GM18867 (cell line): ENCODE measurements around the gene CFAP58.

Experiments
- ATAC-seq: cut with Tn5 transposase; IDR thresholded peaks from one replicate; pipeline ENCODE4 v1.9.1; 2021; ENCODE audit warnings: mild to moderate bottlenecking, moderate library complexity; ENCODE audit not compliant: unreplicated experiment

Gene CFAP58, protein sequence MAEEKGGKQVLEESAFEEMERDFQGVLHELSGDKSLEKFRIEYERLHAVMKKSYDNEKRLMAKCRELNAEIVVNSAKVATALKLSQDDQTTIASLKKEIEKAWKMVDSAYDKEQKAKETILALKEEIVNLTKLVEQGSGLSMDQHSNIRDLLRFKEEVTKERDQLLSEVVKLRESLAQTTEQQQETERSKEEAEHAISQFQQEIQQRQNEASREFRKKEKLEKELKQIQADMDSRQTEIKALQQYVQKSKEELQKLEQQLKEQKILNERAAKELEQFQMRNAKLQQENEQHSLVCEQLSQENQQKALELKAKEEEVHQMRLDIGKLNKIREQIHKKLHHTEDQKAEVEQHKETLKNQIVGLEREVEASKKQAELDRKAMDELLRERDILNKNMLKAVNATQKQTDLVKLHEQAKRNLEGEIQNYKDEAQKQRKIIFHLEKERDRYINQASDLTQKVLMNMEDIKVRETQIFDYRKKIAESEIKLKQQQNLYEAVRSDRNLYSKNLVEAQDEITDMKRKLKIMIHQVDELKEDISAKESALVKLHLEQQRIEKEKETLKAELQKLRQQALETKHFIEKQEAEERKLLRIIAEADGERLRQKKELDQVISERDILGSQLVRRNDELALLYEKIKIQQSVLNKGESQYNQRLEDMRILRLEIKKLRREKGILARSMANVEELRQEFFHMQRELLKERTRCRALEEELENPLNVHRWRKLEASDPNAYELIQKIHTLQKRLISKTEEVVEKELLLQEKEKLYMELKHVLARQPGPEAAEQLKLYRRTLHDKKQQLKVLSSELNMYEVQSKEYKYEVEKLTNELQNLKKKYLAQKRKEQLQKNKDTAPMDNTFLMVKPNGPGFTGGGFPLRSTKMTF

DNA sequence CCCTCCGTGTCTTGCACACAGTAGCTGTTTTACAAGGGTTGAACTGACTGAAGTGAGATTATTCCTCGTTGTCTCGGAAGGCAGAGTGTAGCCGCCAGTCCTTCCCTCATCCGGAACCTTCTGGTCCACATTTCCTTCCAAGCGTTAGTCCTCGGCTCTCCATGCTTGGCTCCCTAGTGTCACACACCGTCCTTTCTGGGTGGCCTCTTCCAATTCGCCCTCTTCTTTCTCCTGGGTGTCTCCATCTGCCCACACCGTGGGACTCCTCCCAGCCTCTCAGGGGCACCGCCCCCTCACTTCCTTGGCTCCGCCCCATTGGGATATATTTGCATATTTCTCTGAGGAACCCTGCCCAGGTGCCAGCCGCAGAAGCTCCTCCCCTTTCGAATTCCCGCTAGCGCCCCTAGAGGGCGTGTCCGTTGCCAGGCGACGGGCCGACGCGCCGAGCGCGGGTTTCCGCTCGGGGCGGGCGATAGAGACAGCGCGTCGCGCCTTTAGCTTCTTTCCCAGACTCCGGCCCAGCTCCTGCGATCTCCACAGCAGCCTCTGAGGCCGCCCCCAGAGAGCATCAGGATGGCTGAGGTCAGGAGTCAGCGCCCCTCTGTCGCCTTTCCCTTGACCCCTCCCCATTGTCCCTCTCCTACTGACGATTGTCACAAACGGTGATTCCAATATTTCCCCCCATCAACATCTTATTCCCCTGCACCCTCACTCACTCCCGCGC lies at the start of gene CFAP58:
CFAP58 (plus strand) TSS at position 509 of the 724 bp plus-strand sequence; CDS start at position 574, 65 bp downstream.
- peak; percentile 50 for ATAC-seq

DNA sequence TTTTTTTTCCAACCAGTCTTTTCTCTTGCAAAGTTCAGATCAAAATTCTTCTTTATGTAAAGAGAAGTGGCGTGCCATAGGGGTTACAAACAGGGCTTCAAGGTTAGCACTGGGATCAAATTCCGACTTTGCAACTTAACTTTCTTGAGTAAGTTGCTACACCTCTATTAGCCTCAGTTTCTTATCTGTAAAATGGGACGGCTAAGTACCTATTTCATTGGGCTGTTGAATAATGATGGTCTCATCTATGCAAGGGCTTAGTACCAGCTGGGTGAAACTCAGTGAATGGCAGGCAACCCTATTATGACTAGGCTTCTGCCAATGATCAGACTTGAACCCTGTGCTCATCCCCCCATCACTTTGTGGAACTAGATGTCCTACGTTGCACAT lies 49.3 kb upstream of the CFAP58 start:
- ATAC-seq, result no peak

DNA sequence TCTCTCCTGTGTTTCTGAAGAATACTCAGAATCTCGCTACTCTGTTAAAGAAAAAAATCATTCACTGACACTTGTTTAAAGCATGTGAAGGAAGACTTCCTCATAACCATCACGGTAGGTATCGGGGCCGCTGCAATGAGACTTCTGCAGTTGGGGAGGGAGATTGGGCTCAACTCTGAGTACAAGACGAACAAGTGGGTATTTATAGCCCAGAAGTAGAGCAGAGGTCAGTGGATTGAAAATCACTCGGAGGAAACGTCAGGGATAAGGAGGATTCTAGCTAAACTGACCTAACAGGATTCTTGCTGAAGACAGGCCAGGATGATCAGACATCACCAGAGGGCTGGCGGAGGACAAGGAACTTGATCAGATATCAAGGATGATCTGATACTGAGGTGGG lies 48.7 kb upstream of the CFAP58 start:
- ATAC-seq, result no peak

DNA sequence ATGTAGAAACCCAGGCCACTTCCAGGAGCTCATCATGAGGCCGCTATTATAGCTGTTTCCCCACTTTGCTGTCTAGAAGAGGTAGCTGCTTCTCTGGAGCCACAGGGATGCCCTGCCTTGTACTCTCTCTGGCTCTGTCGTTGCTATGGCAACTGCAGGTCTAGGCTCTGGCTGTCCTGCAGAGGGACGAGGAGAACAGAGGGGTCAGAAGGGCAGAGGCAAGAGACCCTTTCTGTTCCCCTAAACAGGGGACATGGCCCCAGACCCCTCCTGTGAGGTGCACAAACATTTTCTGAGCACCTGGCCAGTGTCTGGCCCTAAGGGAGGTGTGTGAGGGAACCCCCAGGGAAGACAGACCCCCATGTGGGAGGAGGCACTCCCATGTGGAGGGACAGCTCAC lies 46.7 kb upstream of the CFAP58 start:
- no peak for ATAC-seq

DNA sequence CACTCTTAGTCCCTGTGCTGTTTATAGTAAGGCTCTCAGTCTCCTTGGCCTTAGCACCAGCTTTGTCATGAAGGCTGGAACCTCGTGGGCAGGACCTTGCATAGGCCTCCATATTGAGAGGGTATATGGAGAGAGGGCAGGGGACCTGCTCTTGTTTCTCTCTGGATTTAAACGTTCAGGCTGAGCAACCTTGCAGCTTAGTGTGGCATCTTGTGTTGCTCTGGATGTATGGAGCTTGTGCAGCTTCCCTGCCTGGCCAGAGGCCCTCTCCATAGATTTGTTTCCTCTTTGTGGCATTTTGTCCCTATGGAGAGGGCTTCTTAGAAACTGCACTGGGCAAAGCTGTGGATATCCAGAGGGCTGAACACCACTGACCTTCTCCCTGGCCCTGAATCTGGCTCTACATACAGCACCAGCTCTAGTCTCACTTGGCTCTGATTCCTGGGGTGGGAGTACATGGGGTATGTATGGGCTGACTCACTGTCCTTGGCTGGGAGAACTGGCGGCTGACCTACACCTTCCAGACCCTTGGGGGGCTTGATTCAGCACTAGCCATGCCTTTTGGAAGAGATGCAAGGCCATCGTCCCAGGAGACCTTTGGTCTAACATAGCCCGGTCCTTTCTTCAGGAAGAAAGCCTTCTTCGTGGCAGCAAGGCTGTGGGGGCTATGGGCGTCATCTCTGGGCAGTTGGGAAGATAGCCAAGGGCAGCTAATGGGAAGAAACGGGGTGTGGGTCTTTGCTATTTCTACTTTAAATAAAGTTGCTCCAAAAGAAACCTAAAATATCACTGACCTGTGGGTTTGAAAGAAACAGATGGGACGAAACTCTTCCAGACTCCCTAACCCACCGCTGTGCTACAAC lies 45.8 kb upstream of the CFAP58 start:
- ATAC-seq, result no peak

DNA sequence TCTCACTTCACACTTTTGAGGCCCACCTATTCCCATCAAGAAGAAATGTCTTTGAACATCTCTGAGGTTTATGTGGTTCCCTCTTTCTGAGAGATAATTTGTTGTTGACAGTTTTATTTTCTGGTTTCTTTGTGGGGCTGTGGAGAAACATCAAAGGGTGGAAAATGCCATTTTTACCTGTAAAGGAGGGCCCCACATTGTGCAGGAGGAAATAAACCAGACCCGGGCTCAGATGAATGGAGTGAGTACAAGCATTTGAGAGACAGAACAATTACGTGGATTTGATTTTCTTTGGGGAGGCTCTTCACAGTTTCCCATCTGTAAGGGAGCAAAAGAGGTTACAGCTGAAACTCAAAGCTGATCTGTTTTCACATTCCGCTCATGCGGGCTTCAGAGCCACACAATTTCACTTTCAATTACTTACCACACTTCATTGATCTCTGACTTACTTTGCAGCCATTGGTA lies 45.2 kb upstream of the CFAP58 start:
- ATAC-seq, result peak; percentile 78

DNA sequence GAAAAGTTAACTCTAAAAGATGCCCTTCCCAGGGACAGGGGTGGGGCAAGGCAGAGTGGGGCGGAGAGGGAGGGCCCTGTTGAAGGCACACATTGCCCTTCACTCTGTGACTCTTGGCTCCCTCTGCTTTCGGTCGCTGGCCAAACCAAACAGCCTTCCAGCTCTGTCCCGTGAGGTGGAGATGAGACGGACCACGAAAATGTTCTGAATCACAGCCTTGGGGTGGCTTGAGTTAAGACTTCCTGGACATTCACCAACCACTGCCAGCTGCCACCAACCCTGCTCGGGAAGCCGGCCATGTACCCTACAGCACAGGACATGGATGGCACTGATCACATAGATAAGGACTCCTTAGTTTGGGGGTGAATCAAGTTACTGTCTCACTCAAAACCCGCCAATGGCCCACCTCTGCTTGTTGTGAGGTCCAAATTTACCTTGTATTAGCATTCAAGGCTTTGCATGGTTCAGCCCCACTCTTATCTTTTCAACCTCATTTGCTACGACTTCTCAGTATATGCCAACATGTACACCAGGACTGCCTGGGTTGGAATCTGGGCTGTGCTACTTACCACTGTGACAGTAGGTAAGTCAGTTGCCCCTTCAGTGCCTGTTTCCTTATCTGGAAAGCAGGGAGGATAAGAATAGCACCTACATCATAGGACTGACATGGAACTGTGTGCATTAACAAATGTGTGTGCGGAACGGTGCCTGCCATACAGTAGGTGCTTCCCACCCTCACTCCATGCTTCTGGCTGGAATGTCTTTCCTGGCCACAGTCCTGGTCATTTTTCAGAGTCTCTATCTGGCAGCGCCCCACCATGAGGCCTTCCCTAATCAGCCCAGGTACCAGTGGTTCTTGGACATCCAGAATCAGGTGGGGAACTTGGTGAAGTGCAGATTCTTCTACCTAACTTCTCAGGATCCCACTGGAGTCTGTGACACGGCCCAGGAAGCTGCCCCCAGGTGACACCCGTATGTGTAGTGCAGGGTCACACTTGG lies 43.4 kb upstream of the CFAP58 start:
- no peak for ATAC-seq

DNA sequence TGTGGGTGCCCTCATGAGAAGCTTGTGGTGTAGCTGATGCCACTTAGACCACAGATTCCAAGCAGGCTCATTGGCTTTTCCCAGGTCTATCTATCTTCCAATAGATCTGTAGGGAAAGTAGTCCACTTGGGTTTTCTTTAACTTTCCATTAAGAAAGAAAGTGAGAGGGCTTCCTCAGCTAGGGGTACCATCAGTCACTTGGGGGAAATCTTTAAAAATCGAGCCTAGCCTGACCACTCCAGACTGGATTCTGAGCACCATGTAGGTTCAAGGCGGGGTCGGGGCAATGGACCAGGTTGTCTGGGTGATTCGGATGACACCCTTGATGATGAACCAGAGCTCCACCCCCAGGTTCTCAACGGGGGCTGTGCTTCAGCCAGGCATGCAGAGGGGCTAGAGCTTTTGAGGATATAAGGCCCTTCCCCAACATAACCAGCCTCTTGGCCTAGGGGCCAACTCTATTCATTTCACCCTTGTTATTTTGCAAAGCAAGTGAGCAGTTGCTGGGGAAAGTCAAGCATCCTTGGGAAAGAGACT lies 42.4 kb upstream of the CFAP58 start:
- no peak for ATAC-seq

DNA sequence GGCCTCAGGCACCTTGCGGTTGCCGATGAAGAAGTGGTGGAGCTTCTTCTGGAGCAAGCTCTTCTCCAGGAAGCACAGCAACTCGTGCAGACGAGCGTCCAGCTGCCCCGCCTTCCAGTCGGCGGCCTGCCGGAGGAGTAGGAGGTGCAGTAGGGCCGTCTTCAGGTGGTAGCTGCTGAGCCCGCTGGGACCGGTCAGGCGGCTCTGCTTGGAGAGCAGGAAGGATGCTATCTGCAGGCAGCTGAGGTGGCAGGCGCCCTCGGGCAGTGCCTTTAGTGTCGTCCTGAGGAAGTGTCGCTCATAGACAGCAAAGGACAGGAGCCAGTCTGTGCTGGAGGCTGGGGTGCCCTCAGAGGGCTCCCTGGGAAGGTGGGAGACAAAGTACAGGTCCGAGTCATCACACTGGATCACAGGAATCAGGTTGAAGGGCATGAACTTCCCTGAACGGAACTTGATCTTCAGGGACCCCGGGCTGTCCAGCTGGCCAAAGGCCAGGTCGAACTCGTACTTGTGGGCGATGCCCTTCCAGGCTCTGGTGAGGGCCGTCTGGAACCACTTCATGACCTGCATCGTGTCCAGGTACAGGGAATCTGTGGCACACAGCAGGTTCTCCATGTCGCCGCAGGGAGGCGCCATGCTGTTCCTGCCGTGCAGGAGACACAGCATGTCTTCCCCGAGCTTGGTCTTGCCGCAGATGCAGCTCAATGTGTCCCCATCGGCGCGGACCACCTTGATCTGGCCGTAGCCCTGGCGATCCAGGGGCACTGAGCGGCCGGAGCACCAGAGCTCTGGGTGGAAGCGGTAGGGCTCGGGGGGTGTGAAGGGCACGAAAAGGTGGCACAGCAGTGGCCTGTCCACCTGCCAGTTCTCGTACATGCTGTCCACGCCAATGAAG lies 38.8 kb upstream of the CFAP58 start:
- ATAC-seq, result no peak

DNA sequence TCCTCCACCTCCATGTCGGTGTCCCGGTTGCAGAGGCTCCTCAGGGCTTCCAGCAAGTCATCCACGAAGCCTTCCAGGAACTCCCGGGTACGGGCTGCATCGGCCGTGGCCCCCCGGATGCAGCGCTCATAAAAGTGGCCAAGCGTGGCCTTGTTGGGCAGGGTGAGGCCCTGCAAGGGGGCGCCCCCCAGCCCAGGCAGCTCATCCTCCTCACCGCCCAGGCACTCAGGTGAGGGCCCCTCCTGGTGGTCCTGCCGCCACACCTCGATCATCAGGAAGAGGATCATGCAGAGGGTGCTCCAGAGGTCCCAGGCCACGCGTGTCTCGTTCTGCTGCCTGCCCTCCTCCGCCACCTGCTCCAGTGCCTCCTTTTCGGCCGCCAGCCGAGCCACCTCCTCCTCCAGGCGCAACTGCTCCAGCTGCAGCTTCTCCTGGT lies 38.1 kb upstream of the CFAP58 start:
- no peak for ATAC-seq

DNA sequence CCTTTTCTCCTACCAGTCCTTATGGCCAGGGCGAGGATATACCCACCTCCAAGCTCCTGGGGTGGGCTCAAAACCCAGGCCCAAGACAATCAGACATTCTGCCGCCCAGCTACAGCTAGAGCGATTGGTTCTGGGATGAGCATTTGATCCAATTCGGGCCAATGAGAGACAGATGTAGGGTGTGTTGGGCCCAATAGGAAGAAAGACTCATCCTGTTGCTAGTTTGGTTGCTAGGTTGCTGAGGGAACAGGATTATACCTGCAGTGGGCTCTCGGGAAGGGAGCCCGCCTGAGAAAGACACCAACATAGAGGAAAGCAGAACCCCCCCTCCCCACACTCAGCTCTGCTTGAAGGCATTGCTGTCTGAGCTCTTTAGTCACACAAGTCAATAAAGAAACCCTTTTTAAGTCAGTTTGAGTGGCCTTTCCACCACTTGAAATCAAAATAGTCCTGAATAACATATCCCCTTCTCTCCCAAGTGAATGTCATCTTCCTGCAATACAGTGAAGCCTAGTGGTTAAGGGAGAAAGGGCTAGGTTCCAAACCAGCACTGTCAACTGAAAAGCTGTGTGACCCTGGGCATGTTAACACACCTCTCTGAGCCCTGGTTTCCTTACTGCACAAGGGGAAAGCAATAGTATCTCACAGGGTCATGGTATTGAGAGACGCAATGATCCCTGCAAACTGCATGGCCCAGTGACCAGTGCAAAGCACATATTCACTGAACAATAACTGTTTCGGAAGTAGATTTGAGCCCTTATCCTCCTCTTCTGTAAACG lies 37.1 kb upstream of the CFAP58 start:
- ATAC-seq, result no peak

DNA sequence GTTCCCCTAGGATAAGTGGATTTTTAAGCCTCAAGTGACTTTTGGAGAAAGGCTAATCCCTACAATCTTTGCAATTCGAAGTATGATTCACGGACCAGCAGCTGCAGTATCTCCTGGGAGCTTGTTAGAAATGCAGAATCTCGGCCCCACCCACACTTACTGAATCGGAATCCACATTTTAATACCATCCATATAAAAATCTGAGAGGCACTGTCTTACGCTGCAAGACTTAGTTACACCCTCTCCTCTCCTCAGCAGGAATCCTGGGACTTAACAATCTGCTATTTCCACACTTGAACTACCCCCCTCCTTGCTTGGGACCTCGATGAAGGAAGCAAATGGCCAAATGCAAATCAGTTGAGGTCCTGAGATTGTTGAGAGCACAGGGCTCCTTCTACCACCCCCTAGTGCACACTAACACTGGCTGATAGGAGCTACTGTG lies 36.3 kb upstream of the CFAP58 start:
- ATAC-seq, result no peak

DNA sequence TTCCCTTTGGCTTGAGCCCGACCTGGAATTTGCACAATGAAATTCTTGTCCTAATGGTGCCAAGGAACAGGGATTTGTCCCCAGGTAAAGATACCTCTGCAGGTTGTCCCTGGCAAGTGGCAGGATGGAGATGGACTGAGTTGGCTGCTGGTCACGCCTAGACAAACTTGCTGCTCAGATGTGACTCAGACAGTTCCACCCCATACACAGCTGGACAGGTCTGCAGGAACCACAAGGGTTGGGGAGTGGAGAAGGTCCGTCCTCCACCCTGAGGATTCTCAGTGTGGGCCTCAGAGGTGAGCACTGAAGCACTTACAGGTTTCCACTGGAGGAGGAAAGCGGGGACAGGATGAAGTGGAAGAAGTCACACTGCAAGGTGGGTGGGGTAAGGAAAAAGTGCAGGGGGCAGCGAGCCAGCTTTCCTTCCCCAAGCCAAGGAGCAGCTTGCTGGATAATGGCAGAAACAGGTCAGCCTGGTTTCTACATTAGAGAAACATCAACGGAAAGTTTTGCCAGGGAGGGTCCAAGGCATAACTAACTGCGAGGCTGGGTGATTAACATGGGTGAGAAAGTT lies 35.8 kb upstream of the CFAP58 start:
- ATAC-seq, result no peak

DNA sequence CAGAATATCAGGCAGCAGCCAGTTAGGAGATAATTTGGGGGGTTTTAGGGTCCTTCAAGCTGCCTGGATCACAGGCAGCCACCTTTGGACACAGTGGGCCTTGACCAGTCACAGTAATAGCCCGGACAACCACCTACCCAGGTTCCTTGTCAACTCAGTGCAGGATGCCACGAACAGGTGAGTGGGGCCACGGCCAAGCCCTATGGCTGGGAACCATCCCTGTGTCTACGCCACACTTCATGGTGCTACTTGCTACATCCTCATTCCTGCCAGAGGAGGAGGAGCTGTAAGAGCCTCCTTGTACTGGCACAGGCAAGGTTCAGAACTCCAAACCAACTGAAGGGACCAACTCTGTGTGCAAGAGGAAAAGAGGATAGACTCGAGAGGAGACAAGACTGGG lies 35.3 kb upstream of the CFAP58 start:
- no peak for ATAC-seq

DNA sequence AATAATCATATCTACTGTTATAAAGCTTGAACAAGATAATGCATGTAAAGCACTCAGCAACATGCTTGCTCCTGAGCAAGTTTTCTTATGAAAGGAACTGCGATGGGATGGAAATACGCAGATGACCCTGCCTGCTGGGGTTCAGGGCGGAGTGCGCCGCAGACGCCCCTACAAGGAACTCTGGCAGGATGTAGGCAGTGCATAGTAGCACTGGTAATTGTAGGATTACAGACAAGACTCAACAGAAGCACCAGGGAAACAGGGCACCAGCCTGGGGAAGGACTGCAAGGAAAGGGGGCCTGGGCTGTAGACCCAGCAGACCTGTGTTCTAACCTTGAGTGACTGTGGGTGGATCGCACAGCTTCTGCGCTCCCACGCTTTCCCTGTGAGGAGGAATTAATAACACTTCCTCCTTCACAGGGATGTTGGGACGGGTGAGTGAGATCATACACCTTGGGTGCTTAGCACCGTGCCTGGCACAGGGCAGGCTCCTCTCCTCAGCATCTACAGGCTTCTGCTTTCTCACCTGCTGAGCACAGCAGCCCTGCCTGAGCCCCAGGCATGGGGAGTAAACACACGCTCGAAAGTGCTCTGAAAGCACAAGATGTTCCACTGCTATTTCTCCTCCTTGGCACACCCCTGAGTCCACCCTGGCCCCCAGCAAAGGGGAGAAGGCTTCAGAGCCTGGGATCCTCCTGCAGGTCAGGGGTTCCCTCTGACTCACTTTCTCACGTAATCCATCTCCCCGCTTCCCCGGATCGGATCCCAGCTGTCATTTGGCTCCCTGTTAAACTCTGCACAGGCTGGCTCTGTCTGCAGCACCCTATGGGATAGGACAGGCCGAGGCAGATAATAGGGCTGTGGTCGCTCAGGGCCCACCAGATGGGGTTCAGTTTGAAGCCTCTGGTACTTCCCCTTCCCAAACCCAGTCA lies 34.6 kb upstream of the CFAP58 start:
- ATAC-seq, result no peak

DNA sequence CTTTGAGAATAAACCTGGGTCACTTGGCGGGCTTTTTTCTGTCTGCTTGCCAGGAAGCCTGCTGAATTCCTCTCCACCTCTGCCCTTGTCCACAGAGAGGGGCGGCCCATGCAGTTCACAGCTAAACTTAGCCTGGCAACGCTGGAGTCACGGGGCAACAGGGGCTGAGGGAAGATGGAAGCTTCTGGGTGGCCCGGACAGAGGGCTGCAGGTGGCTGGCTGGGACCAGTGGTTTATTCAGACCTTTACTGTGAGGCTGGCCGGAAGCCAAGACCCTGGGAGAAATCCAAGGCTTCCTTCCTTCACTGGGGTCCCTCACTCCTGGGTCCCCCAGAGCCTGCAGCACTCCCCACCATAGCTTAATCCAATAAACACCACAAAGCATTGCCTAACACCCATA lies 32.4 kb upstream of the CFAP58 start:
- no peak for ATAC-seq
